Measurements from ENCODE around the gene CLOCK.

DNA sequence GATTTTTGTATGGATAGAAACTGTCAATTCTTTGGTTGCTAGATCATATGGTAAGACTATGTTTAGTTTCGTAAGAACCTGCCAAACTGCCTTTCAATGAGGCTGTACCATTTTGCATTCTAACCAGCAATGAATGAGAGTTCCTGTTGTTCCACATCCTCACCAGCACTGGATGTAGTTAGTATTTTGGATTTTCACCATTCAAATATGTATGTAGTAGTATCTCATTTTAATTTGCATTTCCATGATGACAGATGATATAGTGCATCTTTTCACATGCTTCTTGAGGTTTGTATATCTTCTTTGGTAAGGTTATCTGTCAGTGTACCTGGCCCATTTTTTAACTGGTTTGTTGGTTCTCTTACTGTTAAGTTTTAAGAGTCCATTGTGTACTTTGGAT, 34.6 kb downstream of the CLOCK start:
- TF ChIP-seq, protein P1, sequence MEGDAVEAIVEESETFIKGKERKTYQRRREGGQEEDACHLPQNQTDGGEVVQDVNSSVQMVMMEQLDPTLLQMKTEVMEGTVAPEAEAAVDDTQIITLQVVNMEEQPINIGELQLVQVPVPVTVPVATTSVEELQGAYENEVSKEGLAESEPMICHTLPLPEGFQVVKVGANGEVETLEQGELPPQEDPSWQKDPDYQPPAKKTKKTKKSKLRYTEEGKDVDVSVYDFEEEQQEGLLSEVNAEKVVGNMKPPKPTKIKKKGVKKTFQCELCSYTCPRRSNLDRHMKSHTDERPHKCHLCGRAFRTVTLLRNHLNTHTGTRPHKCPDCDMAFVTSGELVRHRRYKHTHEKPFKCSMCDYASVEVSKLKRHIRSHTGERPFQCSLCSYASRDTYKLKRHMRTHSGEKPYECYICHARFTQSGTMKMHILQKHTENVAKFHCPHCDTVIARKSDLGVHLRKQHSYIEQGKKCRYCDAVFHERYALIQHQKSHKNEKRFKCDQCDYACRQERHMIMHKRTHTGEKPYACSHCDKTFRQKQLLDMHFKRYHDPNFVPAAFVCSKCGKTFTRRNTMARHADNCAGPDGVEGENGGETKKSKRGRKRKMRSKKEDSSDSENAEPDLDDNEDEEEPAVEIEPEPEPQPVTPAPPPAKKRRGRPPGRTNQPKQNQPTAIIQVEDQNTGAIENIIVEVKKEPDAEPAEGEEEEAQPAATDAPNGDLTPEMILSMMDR (IDR thresholded peaks at IDR 0.05): no peak
- TF ChIP-seq POLR2AphosphoS5 (IDR thresholded peaks at IDR 0.05): no peak
- TF ChIP-seq POLR2A (IDR thresholded peaks at IDR 0.05): no peak

Measured in prostate gland (tissue), 2 donors.